H1 (cell line): ENCODE measurements around the gene PCDHA5.
"Not testable (repeated sequence)": the region's sequence is repeated elsewhere in the genome, so short reads cannot be mapped to it uniquely, and the experiment has no call there.

ENCODE experiments used
- CTCF ChIP-seq, 3 experiments: IDR thresholded peaks; 1 replicate in 2 of 3; 2 replicates in 1 of 3; pipeline versions ENCODE4 v1.5.1 to v1.6.1; 2011; ENCODE audit warnings: low read length in 3 of 3, mild to moderate bottlenecking in 3 of 3, inconsistent platforms in 2 of 3, low read depth in 1 of 3, moderate library complexity in 1 of 3; ENCODE audit not compliant: insufficient read depth in 1 of 3; ENCODE audit errors: control extremely low read depth in 1 of 3
- EP300 ChIP-seq, 2 experiments: IDR thresholded peaks; 1 replicate in 1 of 2; 2 replicates in 1 of 2; pipeline ENCODE4 v1.6.1; 2011 to 2012; ENCODE audit warnings: low read depth in 2 of 2, low read length in 2 of 2, mild to moderate bottlenecking in 2 of 2, borderline replicate concordance in 1 of 2, inconsistent platforms in 1 of 2, moderate library complexity in 1 of 2
- EZH2 ChIP-seq: fragments of 200-600 bp; sonication (generic); IDR thresholded peaks from 2 replicates; pipeline ENCODE4 v1.7.1; 2012; ENCODE audit warnings: low read depth, mild to moderate bottlenecking, moderate library complexity, low read length, inconsistent platforms; ENCODE audit not compliant: severe bottlenecking
- FOSL1 ChIP-seq: IDR thresholded peaks from 2 replicates; pipeline ENCODE4 v1.6.1; 2011; ENCODE audit warnings: mild to moderate bottlenecking, low read depth, low read length, moderate library complexity; ENCODE audit not compliant: insufficient read depth
- GTF2F1 ChIP-seq: IDR thresholded peaks from 2 replicates; pipeline ENCODE4 v1.6.1; 2012; ENCODE audit warnings: low read depth, low read length, improper control_type of control experiment, borderline replicate concordance
- HDAC2 ChIP-seq, 2 experiments: fragments of 300-600 bp in 1 of 2; sonication (generic) in 1 of 2; IDR thresholded peaks; 2 replicates each; pipeline ENCODE4 v1.6.1; 2011 to 2012; ENCODE audit warnings: low read depth in 2 of 2, low read length in 2 of 2, mild to moderate bottlenecking in 2 of 2, moderate library complexity in 2 of 2, borderline replicate concordance in 1 of 2, inconsistent platforms in 1 of 2
- MAX ChIP-seq: IDR thresholded peaks from 2 replicates; pipeline ENCODE4 v1.6.1; 2012; ENCODE audit warnings: inconsistent platforms
- POLR2AphosphoS5 ChIP-seq: IDR thresholded peaks from 2 replicates; pipeline ENCODE4 v1.6.1; 2011; ENCODE audit warnings: low read depth, low read length
- TEAD4 ChIP-seq: IDR thresholded peaks from 2 replicates; pipeline ENCODE4 v1.6.1; 2012; ENCODE audit warnings: low read depth, low read length, inconsistent platforms, mixed read lengths
- YY1 ChIP-seq: IDR thresholded peaks from 2 replicates; pipeline ENCODE4 v1.6.1; 2011; ENCODE audit warnings: low read depth, mild to moderate bottlenecking, low read length

DNA sequence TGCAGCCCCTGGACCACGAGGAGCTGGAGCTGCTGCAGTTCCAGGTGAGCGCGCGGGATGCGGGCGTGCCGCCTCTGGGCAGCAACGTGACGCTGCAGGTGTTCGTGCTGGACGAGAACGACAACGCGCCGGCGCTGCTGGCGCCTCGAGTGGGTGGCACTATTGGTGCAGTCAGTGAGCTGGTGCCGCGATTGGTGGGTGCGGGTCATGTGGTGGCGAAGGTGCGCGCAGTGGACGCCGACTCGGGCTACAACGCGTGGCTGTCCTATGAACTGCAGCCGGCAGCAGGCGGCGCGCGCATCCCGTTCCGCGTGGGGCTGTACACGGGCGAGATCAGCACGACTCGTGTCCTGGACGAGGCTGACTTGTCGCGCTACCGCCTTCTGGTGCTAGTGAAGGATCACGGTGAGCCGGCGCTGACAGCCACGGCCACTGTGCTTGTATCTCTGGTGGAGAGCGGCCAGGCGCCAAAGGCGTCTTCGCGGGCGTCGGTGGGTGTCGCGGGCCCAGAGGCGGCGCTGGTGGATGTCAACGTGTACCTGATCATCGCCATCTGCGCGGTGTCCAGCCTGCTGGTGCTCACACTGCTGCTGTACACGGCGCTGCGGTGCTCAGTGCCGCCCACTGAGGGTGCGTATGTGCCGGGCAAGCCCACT lies 33.4 kb upstream of the PCDHA5 start:
- TF ChIP-seq CTCF (IDR thresholded peaks at IDR 0.05; ENCODE audit: control extremely low read depth in 1 of 3, insufficient read depth in 1 of 3, low read depth in 1 of 3, low read length in 3 of 3); TEAD4; GTF2F1; EP300 (IDR thresholded peaks at IDR 0.05; ENCODE audit: borderline replicate concordance in 1 of 2, low read depth in 2 of 2, low read length in 2 of 2); POLR2AphosphoS5; FOSL1; MAX; EZH2; HDAC2 (IDR thresholded peaks at IDR 0.05; ENCODE audit: borderline replicate concordance in 1 of 2, low read depth in 2 of 2, low read length in 2 of 2); YY1: not testable (repeated sequence)
